ENCODE measurements around the gene MED13L.

Gene MED13L

GRCh38 chr12:116179384-116179783 is 98.1 kb downstream of the MED13L start:
- DNase-seq = no peak

GRCh38 chr12:116177017-116177416 is 100.5 kb downstream of the MED13L start:
- DNase-seq = no peak

GRCh38 chr12:116174904-116175303 is 102.6 kb downstream of the MED13L start:
- DNase-seq = no peak

GRCh38 chr12:116174006-116174405 is 103.5 kb downstream of the MED13L start:
- no peak for DNase-seq

- DNase-seq = peak; percentile 68
These were observed 105.2 kb downstream of the MED13L start for GRCh38 chr12:116172224-116172849.

- no peak for DNase-seq
These were observed 105.9 kb downstream of the MED13L start for GRCh38 chr12:116171549-116171948.

GRCh38 chr12:116169071-116169470 is 108.4 kb downstream of the MED13L start:
- DNase-seq = no peak

GRCh38 chr12:116166306-116166705 is 111.2 kb downstream of the MED13L start:
- no peak for DNase-seq

- no peak for DNase-seq
These were observed 112.5 kb downstream of the MED13L start for GRCh38 chr12:116165036-116165425.

GRCh38 chr12:116164250-116165035 is 113.0 kb downstream of the MED13L start:
- DNase-seq = peak; percentile 80

- no peak for DNase-seq
These were observed 115.4 kb downstream of the MED13L start for GRCh38 chr12:116162071-116162470.

GRCh38 chr12:116161588-116161987 is 115.9 kb downstream of the MED13L start:
- no peak for DNase-seq

- DNase-seq = no peak
These were observed 116.5 kb downstream of the MED13L start for GRCh38 chr12:116160883-116161458.

- DNase-seq = no peak
These were observed 117.3 kb downstream of the MED13L start for GRCh38 chr12:116160231-116160630.

- no peak for DNase-seq
These were observed 117.8 kb downstream of the MED13L start for GRCh38 chr12:116159593-116160200.

- DNase-seq = peak; percentile 49
These were observed 118.3 kb downstream of the MED13L start for GRCh38 chr12:116159175-116159574.

GRCh38 chr12:116157845-116158267 is 119.6 kb downstream of the MED13L start:
- DNase-seq = no peak

- no peak for DNase-seq
These were observed 120.9 kb downstream of the MED13L start for GRCh38 chr12:116156614-116157013.

GRCh38 chr12:116155383-116155782 is 122.1 kb downstream of the MED13L start:
- no peak for DNase-seq

GRCh38 chr12:116153983-116154382 is 123.5 kb downstream of the MED13L start:
- no peak for DNase-seq

- no peak for DNase-seq
These were observed 124.4 kb downstream of the MED13L start for GRCh38 chr12:116153113-116153512.

GRCh38 chr12:116152268-116152667 is 125.2 kb downstream of the MED13L start:
- DNase-seq = no peak

GRCh38 chr12:116150452-116150851 is 127.0 kb downstream of the MED13L start:
- no peak for DNase-seq

GRCh38 chr12:116150001-116150400 is 127.5 kb downstream of the MED13L start:
- no peak for DNase-seq
